NT2/D1 (cell line): Measurements from ENCODE around the gene TTC24.

ENCODE experiments used
- SUZ12 ChIP-seq: IDR thresholded peaks from 2 replicates; pipeline ENCODE4 v1.6.1; 2011; ENCODE audit not compliant: insufficient read length, insufficient read depth; ENCODE audit errors: extremely low read depth
- YY1 ChIP-seq: IDR thresholded peaks from 2 replicates; pipeline ENCODE4 v1.6.1; 2011; ENCODE audit not compliant: insufficient read length, insufficient read depth
- ZNF274 ChIP-seq: IDR thresholded peaks from 2 replicates; pipeline ENCODE4 v1.6.1; 2011; ENCODE audit warnings: mild to moderate bottlenecking, low read depth, low read length

DNA sequence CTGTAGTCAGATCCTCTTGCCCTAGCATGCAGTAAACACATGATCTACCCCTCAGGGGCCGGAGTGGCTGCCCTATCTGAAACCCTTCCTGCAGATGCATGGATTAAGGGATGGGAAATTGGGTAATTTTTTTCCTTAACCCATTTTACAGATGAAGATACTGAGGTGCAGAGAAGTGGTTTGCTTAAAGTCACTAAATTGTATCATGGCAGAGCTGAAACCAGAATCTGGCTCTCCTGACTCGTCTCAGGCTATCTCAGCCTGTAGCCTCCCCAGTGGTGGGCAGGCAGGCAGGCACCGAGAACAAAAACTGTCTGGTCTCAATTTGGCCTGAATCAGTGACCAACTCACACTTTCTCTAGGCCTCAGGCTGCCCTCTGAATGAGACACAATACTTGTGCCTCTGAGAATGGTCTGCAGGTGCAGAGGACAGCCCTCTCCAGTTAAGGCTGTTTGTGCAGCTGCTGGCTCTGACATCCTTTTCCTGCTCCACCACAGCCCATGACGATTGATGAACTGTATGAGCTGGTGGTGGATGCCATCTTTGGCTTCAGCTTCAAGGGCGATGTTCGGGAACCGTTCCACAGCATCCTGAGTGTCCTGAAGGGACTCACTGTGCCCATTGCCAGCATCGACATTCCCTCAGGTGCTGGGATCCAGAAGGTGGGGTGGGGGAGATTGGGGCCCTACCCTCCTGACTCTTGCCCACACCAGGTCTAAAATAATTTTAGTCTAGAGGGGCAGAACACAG lies 13.6 kb downstream of the TTC24 start:
- no peak for TF ChIP-seq SUZ12
- no peak for TF ChIP-seq YY1
- TF ChIP-seq ZNF274, result no peak
